ENCODE results near the gene CHSY1. TPM values are rescaled to one million over a fixed set of nuclear protein-coding genes. Genes with fewer than 3 reads are reported as not detected.

CHSY1 gene
- total RNA-seq, 2 experiments from 2014 or later, result 5.8 to 6.7 TPM

- ChIA-PET CTCF (interaction anchor here (1.1 kb wide), 1 partner anchor 57 kb away, joined by 3 read pairs; no protein-coding TSS in a partner anchor), POLR2A (interaction anchor here (1.0 to 1.1 kb wide), 2 partner anchors 48 to 50 kb away, joined by 3 read pairs; no protein-coding TSS in a partner anchor)
- H3K4me1 Mint-ChIP-seq (ENCODE audit: low read depth), result peaks cover 72% of the 10 kb centered on the region
- H3K27me3 Mint-ChIP-seq, result no peaks in the 10 kb centered on the region
- H3K27ac Mint-ChIP-seq, result no peak overlapping the region
- H3K36me3 Mint-ChIP-seq (ENCODE audit: low read depth), result no peaks in the 10 kb centered on the region
- TF ChIP-seq, protein P1, sequence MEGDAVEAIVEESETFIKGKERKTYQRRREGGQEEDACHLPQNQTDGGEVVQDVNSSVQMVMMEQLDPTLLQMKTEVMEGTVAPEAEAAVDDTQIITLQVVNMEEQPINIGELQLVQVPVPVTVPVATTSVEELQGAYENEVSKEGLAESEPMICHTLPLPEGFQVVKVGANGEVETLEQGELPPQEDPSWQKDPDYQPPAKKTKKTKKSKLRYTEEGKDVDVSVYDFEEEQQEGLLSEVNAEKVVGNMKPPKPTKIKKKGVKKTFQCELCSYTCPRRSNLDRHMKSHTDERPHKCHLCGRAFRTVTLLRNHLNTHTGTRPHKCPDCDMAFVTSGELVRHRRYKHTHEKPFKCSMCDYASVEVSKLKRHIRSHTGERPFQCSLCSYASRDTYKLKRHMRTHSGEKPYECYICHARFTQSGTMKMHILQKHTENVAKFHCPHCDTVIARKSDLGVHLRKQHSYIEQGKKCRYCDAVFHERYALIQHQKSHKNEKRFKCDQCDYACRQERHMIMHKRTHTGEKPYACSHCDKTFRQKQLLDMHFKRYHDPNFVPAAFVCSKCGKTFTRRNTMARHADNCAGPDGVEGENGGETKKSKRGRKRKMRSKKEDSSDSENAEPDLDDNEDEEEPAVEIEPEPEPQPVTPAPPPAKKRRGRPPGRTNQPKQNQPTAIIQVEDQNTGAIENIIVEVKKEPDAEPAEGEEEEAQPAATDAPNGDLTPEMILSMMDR (IDR thresholded peaks at IDR 0.05), result no peak
- no peak overlapping the region for H3K4me3 Mint-ChIP-seq
- Histone ChIP-seq H3K27me3 (ENCODE audit: control insufficient read depth in 1 of 2, insufficient read depth in 2 of 2, low read length in 2 of 2) (no peaks in the 10 kb centered on the region), H3K36me3 (ENCODE audit: insufficient read depth, low read length) (no peaks in the 10 kb centered on the region), H3K4me1 (ENCODE audit: insufficient read depth, low read length) (peaks cover 31% of the 10 kb centered on the region), H3K4me3 (ENCODE audit: low read length) (no peak overlapping the region), H3K27ac (ENCODE audit: low read depth in 1 of 2, low read length in 2 of 2) (no peak overlapping the region), H3K9me3 (ENCODE audit: control insufficient read depth in 1 of 2, insufficient read depth in 1 of 2, low read length in 2 of 2) (no peaks in the 10 kb centered on the region)
- intact Hi-C loops (cut with DNase I, micrococcal nuclease), result loop anchor here in 1 of 2 experiments (10.0 kb wide), 1 partner anchor 69 kb away; no protein-coding TSS in a partner anchor
- DNase-seq (no peak), ATAC-seq (ENCODE audit: poor library complexity) (no peak)
- H3K9me3 Mint-ChIP-seq, result no peaks in the 10 kb centered on the region
Measured at GRCh38 chr15:101193806-101194545, 57.9 kb downstream of the CHSY1 start.

GRCh38 chr15:101193120-101193644, 58.7 kb downstream of the CHSY1 start:
- H3K4me1 ChIP-seq (ENCODE audit: insufficient read depth, low read length), result peaks cover 32% of the 10 kb centered on the region
- intact Hi-C loops (cut with DNase I, micrococcal nuclease), result loop anchor here in 1 of 2 experiments (10.0 kb wide), 1 partner anchor 68 kb away; no protein-coding TSS in a partner anchor
- POLR2A ChIA-PET, result no interaction called here
- CTCF ChIA-PET, result no interaction called here
- TF ChIP-seq, protein P1 (IDR thresholded peaks at IDR 0.05), result no peak
- Mint-ChIP-seq H3K36me3 (ENCODE audit: low read depth) (no peaks in the 10 kb centered on the region), H3K27me3 (no peaks in the 10 kb centered on the region), H3K27ac (no peak overlapping the region), H3K9me3 (no peaks in the 10 kb centered on the region), H3K4me3 (no peak overlapping the region), H3K4me1 (ENCODE audit: low read depth) (peaks cover 71% of the 10 kb centered on the region)
- H3K36me3 ChIP-seq (ENCODE audit: insufficient read depth, low read length), result no peaks in the 10 kb centered on the region
- H3K27ac ChIP-seq (ENCODE audit: low read depth in 1 of 2, low read length in 2 of 2), result no peak overlapping the region
- DNase-seq (no peak), ATAC-seq (ENCODE audit: poor library complexity) (no peak)
- H3K27me3 ChIP-seq (ENCODE audit: control insufficient read depth in 1 of 2, insufficient read depth in 2 of 2, low read length in 2 of 2), result no peaks in the 10 kb centered on the region
- H3K4me3 ChIP-seq (ENCODE audit: low read length), result no peak overlapping the region
- no peaks in the 10 kb centered on the region for H3K9me3 ChIP-seq (ENCODE audit: control insufficient read depth in 1 of 2, insufficient read depth in 1 of 2, low read length in 2 of 2)

GRCh38 chr15:101192081-101192480, 59.8 kb downstream of the CHSY1 start:
- no peaks in the 10 kb centered on the region for H3K27me3 Mint-ChIP-seq
- DNase-seq (no peak), ATAC-seq (ENCODE audit: poor library complexity) (no peak)
- no peak overlapping the region for H3K27ac ChIP-seq (ENCODE audit: low read depth in 1 of 2, low read length in 2 of 2)
- POLR2A ChIA-PET, result no interaction called here
- no peak overlapping the region for H3K27ac Mint-ChIP-seq
- no peak overlapping the region for H3K4me3 Mint-ChIP-seq
- CTCF ChIA-PET, result interaction anchor here (0.6 kb wide), 1 partner anchor 1067 kb away, joined by 3 read pairs; no protein-coding TSS in a partner anchor
- H3K4me3 ChIP-seq (ENCODE audit: low read length), result no peak overlapping the region
- H3K9me3 Mint-ChIP-seq, result no peaks in the 10 kb centered on the region
- peaks cover 73% of the 10 kb centered on the region for H3K4me1 Mint-ChIP-seq (ENCODE audit: low read depth)
- TF ChIP-seq, protein P1 (IDR thresholded peaks at IDR 0.05), result no peak
- intact Hi-C loops (cut with DNase I, micrococcal nuclease), result loop anchor here in 1 of 2 experiments (10.0 kb wide), 1 partner anchor 67 kb away; no protein-coding TSS in a partner anchor
- no peaks in the 10 kb centered on the region for H3K27me3 ChIP-seq (ENCODE audit: control insufficient read depth in 1 of 2, insufficient read depth in 2 of 2, low read length in 2 of 2)
- H3K9me3 ChIP-seq (ENCODE audit: control insufficient read depth in 1 of 2, insufficient read depth in 1 of 2, low read length in 2 of 2), result no peaks in the 10 kb centered on the region
- H3K36me3 ChIP-seq (ENCODE audit: insufficient read depth, low read length), result no peaks in the 10 kb centered on the region
- no peaks in the 10 kb centered on the region for H3K36me3 Mint-ChIP-seq (ENCODE audit: low read depth)
- H3K4me1 ChIP-seq (ENCODE audit: insufficient read depth, low read length), result peaks cover 34% of the 10 kb centered on the region
